OCI-LY3 (cell line): ENCODE measurements around the gene BAG3.

Experiments used
- EZH2phosphoT487 ChIP-seq: fragments of 200-600 bp; shearing (Covaris generic); IDR thresholded peaks from 2 replicates; pipeline ENCODE4 v1.6.1; 2018; ENCODE audit warnings: antibody characterized with exemption, mixed run types, low read depth
- TF ChIP-seq, protein P1 (sequence below): fragments of 200-600, 300-600 bp; sonication (generic); IDR thresholded peaks from 2 replicates; pipeline ENCODE4 v1.5.1; 2014; ENCODE audit warnings: antibody characterized with exemption, low read length, low read depth

DNA sequence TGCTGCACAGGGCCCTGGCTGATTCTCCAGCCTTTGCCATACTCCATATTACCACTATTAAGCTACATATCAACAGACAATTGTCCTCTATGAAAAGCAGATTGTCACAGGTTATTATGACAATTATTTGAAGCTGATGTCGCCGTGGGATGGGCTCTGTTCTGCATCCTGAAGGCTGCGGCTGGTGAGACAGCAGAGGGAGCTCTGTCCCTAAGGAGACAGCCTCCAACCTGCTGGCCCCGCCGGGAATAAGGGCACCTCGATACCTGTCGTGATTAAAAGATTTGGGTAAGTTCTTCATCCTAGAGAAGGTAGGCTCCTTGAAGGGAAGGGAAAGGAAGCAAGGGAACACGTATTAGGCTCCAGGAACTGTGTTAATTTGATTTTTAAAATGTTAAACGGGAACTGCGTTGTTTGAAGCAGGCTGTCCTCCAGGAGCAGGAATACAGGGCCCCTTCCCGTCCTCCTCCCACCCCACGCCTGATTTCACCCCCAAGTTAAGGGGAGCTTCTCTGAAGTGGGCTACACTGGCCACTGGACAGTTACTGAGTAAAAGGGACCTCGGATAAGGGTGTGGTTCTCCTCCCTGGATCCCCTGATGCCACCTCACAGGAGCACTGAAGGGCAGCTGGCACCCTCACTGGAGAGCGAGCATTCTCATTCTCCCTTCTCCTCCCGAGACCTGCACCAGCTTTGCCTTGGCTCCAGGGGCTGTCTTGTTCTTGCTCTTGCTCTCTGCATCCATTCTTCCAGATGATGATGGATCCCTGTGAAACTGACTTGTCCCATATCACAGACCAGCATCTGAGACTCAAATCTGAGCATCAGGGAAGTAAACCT lies 42.6 kb upstream of the BAG3 start:
- TF ChIP-seq, protein P1, sequence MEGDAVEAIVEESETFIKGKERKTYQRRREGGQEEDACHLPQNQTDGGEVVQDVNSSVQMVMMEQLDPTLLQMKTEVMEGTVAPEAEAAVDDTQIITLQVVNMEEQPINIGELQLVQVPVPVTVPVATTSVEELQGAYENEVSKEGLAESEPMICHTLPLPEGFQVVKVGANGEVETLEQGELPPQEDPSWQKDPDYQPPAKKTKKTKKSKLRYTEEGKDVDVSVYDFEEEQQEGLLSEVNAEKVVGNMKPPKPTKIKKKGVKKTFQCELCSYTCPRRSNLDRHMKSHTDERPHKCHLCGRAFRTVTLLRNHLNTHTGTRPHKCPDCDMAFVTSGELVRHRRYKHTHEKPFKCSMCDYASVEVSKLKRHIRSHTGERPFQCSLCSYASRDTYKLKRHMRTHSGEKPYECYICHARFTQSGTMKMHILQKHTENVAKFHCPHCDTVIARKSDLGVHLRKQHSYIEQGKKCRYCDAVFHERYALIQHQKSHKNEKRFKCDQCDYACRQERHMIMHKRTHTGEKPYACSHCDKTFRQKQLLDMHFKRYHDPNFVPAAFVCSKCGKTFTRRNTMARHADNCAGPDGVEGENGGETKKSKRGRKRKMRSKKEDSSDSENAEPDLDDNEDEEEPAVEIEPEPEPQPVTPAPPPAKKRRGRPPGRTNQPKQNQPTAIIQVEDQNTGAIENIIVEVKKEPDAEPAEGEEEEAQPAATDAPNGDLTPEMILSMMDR: peak; percentile 50
- no peak for TF ChIP-seq EZH2phosphoT487
